ENCODE data around the gene WDR7.
"Not testable (repeated sequence)": the region's sequence is repeated elsewhere in the genome, so short reads cannot be mapped to it uniquely, and the experiment has no call there.

The WDR7 gene

DNA sequence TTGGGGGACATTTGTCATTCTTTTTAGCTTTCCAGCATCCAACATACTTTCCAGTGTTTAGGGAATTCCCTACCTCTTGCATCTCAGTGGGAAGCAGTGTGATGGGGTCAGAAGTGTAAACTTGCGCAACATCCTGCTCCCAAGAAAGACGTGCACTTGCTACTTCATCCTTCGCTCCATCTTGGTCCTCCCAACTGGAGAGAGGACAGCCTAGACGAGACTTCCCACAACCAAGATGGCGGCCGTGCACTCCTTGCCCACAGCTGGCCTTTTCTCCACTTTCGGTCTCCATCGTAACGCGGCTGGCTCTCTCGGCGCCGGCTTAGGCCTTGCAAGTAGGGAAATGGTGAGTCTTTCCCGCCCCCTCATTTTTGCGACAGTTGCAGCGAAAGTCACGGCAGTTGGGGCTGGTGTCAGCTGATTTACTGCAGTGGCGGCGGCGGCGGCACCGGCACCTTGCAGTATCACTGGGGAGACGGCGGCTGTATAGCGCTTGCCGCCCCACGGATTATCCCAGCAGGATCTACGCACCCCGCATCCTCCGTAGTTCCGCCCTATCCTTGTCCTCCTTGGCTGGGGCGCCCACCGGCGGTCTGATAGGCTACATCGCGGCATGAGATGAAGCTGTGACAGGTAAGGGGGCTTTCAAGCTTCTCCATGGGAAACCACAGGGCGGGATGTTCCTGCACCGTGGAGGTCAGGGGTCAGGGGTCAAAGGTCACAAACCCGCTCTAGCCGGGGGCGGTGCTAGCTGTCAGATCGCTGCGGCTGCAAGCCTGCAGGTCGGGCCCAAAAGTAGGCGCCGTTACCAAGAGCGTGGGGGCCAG, at the start of gene WDR7:
Gene WDR7 (plus strand): TSS at position 416 of the 827 bp plus-strand sequence. CDS start 21,157 bp downstream, outside the sequence.
- peak; percentile 98 for FAIRE-seq

DNA sequence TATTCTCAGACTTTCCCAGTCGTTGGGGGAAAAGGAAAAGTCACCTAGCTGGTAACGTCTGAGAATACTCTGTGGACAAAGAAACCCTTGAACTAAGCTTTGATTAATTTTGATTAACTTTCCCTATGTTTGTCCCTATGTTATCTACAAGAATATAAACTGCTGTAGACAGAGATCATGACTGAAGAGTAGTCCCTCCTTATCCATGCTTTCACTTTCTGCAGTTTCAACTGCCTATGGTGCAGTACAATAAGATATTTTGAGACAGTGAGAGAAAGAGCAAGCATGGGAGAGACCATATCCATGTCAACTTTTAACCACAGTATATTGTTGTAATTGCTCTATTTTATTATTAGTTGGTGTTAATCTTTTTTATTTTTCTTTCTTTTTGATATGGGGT, 44.5 kb upstream of the WDR7 start:
- no peak for FAIRE-seq

- no peak for FAIRE-seq
Observed at GRCh38 chr18:56615738-56616520, 35.2 kb upstream of the WDR7 start.

DNA sequence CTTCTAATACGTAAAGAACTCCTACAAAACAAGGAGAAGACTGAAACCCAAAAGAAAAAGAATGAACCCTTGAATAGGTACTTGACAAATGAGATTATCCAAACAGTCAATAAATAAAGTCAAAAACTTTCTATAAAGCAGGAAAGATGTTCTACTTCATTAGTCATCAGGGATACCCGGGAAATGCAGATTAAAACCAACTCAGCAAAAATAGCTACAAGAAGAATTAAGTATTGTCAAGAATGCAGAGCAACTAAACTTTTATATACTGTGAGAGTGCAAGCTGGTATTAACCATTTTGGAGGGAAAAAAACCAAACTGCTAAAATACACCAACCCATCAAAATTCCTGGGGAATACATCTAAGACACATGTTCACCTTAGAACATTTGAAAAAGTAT, 23.2 kb upstream of the WDR7 start:
- FAIRE-seq, result no peak

- FAIRE-seq, result no peak
Observed at GRCh38 chr18:56632070-56633022, 18.8 kb upstream of the WDR7 start.

- FAIRE-seq, result no peak
Observed at GRCh38 chr18:56635007-56635406, 16.2 kb upstream of the WDR7 start.

- FAIRE-seq, result no peak
Observed at GRCh38 chr18:56637176-56637575, 14.0 kb upstream of the WDR7 start.

DNA sequence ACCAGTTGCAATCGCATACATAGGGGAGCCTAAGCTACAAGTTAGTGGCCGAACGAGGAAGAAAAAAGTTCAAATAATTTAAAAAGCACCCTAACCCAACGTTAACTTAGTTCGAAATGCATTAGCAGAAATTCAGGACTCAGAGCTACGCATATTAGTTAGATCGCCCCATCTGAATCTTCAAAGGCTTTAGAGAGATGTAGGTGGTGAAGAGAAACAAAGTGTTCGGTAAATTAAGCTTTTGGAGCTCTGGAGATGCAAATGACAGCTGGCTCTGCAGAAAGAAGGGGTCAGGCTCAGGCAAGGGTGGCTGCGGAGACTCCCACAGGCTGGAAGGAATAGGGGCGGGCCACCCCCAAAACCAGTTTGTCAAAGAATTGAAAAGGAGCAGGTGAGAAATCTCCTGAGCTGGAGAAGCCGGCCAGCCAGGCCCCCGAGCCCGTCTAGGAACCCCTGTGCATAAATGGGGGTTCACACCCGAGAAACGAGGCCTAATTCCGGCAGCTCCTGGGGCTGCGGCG, 13.4 kb upstream of the WDR7 start:
- no peak for FAIRE-seq

GRCh38 chr18:56638232-56639103, 12.7 kb upstream of the WDR7 start, which contains the start of gene TXNL1:
Gene TXNL1 (minus strand): TSS chr18:56638592. CDS start chr18:56638440, 152 bp downstream.
- peak; percentile 91 for FAIRE-seq

DNA sequence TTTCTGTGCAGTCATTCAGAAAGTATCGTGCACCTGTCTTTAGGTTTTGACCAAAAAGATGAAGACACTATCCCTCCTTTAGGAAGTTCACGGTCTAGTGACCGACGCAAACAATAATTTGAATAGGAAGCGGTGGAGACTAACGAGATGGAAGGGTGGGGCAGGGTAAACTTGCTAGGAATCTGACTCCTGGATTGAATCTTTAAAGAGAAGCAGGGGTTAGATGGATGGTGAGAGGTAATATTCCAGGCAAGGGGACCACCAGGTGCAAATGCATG, 12.1 kb upstream of the WDR7 start:
- FAIRE-seq, result no peak

GRCh38 chr18:56639571-56639970, 11.6 kb upstream of the WDR7 start:
- no peak for FAIRE-seq

- no peak for FAIRE-seq
Observed at GRCh38 chr18:56641714-56642337, 9.3 kb upstream of the WDR7 start.

- no peak for FAIRE-seq
Observed at GRCh38 chr18:56643381-56643780, 7.8 kb upstream of the WDR7 start.

- peak; percentile 57 for FAIRE-seq
Observed at GRCh38 chr18:56645415-56646016, 5.6 kb upstream of the WDR7 start.

DNA sequence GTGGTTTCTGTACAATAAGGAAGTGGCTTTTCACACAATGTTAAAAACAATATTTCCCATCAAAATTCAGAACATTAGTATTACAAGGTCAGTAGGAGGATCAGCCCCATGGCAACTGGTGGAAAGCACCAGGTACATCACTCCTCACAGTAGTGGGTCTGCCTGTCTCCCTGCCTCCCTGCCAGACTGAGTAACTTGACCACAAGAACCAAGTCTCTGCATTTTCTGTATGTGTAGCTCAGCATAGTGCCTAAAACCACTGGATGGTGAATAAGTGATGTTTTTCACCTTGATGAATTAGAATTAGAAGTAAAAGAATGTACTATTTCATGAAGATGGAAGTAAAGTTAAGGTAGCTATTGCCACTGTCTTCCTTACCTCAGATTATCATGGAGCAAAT, 4.1 kb upstream of the WDR7 start:
- FAIRE-seq, result no peak

DNA sequence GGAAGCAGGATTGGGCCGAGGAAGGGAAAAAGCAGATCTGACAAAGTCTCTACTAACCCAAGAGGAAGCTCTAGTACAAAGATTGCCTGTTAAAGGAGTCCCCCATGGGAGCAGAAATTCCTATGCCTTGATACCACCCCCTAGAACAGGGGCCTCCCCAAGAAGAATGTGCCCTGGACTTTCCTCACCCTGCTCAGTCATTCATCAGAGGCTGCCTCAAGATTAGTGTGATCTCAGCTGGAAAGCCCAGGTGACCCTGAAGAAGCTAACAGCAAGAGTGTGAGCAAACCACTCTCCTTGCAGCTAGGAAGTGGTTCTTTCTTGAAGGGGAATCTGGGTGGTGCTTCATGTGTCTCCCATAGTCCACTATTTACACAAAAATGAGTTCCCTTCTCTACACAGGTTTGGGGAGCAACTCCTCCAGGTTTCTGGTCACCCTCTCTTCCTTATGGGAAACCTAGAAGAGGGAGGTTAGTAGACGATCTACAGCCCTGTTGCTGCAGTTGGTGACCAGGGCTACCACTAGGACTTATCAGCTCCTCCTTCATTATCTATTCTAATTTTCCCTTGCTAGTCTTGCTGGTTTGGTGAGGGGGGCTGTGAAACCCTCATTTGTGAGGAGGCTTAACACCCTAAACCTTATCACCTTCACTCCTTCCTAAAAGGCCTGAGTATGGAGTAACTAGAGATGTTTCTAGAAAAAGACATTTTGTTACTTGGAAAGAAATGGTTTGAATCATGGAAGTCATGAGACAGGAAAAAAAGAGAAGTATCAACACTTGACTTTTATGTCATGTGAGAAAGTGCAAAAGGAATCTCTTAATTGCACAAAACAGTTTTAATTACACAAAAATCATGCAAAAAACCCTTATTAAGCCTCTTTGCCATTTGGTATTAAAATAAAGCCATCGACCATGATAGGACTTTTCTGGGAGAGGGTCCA, 2.9 kb upstream of the WDR7 start:
- FAIRE-seq, result no peak

GRCh38 chr18:56649996-56650395, 1.2 kb upstream of the WDR7 start:
- FAIRE-seq, result no peak

- FAIRE-seq, result no peak
Observed at GRCh38 chr18:56651771-56652092, 573 bp downstream of the WDR7 start.

GRCh38 chr18:56652802-56653201, 1.6 kb downstream of the WDR7 start:
- FAIRE-seq, result no peak

- FAIRE-seq, result not testable (repeated sequence)
Observed at GRCh38 chr18:56654280-56654679, 3.1 kb downstream of the WDR7 start.

Measured in G401.6 (cell line).